HG03280 (cell line): Measurements from ENCODE around the gene ZNF784.

Source experiments
- ATAC-seq: cut with Tn5 transposase; IDR thresholded peaks from one replicate; pipeline ENCODE4 v1.9.1; 2021; ENCODE audit warnings: mild to moderate bottlenecking, moderate library complexity; ENCODE audit not compliant: unreplicated experiment

ZNF784 gene

GRCh38 chr19:55624109-55625003 lies at the start of gene ZNF784:
ZNF784 (minus strand) TSS chr19:55624566; CDS start chr19:55624561, 5 bp downstream.
- peak; percentile 64 for ATAC-seq

DNA sequence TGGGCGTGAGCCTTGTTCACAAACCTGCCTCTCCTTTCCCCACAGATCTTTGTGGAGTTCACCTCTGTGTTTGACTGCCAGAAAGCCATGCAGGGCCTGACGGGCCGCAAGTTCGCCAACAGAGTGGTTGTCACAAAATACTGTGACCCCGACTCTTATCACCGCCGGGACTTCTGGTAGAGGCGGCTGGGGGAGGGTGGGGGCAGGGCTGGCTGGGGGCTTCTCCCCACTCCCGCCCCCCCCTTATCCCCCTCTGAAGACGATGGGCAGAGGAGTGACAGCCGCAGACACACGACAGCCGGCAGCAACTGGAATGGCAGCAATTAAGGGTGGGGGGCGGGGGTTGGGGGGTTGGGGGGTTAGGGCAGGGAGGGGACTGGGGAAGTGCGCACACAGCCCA lies 49.5 kb upstream of the ZNF784 start:
- no peak for ATAC-seq

- no peak for ATAC-seq
These were observed 49.1 kb upstream of the ZNF784 start for GRCh38 chr19:55673465-55673864.

GRCh38 chr19:55672418-55672817 lies 48.1 kb upstream of the ZNF784 start:
- no peak for ATAC-seq

- no peak for ATAC-seq
These were observed 46.6 kb upstream of the ZNF784 start for GRCh38 chr19:55671054-55671378.

DNA sequence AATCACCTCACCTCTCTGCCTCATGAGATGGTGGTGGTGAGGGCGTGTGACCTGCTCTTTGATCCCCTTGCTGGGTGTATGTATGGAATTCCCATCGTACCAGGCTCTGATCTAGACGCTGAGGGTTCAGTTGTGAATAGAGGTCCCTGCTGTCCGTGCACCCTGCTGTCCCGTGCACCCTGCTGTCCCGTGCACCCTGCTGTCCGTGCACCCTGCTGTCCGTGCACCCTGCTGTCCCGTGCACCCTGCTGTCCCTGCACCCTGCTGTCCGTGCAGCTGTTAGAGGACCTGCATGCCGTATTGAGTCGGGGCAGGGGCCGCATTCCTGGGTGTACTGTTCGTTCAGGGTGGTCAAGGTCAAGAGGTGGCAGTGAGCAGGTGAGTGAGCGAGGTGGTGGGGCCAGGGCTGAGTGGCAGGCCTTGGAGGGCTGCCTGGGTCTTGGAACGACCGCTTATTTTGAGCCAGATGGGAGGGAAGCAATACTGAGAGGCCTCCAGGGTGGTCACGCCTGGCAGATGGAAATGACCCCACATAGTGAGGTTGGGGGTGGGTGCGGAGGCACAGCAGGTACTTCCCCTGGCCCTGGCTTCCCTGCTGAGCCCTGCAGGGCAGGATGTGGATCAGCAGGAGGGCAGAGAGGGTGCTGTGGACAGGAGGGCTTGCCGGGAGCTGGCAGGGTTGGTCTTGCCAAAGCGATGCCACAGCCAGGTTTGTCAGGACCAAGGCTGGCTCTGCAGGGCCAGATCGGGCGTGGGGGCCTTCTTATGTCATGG lies 46.1 kb upstream of the ZNF784 start:
- ATAC-seq: no peak

- ATAC-seq: no peak
These were observed 45.3 kb upstream of the ZNF784 start for GRCh38 chr19:55669418-55670279.

- ATAC-seq: no peak
These were observed 44.4 kb upstream of the ZNF784 start for GRCh38 chr19:55668603-55669348.

- no peak for ATAC-seq
These were observed 43.6 kb upstream of the ZNF784 start for GRCh38 chr19:55667958-55668357.

DNA sequence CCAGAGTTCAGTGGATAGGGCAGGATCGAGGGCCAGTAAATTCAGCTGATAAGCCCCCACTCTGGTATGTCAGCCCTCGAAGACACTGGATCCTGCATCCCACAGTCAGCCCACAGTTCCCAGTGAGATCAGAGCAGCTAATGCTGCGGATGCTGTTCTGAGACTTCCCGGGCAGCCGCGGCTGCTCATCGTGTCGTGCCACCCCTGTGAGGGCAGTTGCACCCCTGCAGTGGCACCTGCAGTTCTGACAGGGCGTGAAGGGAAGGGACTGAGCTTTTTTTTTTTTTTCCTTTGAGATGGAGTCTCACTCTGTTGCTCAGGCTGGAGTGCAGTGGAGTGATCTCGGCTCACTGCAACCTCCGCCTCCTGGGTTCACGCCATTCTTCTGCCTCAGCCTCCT lies 43.1 kb upstream of the ZNF784 start:
- ATAC-seq: no peak

DNA sequence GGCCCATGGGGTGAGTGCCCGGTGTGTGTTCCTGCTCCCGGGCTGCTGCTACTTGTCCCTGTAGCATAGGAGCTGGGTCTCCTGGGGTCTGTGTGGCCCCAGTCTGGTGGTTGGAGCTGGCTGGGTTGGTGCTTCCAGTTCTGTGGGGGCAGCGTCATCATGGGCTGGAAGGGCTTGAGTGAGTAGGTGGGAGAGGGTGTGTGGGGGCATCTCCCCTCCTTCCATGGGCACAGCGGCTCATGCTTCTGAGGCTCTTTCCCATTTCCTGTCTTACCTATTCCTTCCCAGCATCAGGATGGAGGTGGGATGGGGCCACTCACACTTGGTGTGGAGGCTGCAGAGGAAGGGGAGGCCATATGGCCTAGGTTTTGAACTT lies 42.6 kb upstream of the ZNF784 start:
- ATAC-seq: no peak

- ATAC-seq: no peak
These were observed 42.1 kb upstream of the ZNF784 start for GRCh38 chr19:55666343-55667005.

GRCh38 chr19:55663846-55664536 lies 39.6 kb upstream of the ZNF784 start:
- ATAC-seq: no peak

DNA sequence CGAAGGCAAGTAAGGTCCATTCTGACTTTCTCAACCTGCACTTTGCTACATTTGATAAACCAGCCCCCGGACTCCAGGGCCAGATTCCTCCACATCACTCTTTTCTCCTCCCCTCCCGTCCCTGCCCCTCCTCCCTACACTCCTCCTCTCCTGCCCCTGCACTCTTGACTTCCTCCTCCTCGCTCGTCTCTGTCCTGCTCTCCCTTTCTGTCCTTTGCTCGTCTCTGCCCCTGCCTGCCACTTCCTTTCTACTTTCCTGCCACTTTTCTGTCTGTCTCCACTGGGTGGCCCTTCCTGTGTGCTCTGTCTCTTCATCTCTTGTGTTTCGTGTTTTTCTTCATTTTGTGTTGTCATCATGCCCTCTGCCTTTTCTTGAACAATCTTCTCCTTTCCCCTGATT lies 37.5 kb upstream of the ZNF784 start:
- no peak for ATAC-seq

- ATAC-seq: no peak
These were observed 36.6 kb upstream of the ZNF784 start for GRCh38 chr19:55660991-55661390.

DNA sequence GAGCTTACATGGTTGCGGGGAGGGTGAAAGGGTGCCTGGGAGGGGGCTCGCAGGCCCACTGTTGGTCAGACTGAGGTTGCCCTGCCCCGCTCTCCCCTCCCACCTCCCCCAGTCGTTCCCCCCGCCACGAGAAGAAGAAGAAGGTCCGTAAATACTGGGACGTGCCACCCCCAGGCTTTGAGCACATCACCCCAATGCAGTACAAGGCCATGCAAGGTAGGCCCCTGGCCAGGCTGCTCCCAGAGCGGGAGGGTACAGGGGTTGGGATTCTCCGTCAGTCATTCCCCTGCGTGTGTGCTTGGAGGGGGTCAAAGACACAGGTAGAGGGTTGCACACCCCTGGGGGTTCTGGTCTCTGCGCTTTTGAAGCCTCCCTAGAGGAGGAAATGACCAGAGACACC lies 36.0 kb upstream of the ZNF784 start:
- ATAC-seq: no peak

DNA sequence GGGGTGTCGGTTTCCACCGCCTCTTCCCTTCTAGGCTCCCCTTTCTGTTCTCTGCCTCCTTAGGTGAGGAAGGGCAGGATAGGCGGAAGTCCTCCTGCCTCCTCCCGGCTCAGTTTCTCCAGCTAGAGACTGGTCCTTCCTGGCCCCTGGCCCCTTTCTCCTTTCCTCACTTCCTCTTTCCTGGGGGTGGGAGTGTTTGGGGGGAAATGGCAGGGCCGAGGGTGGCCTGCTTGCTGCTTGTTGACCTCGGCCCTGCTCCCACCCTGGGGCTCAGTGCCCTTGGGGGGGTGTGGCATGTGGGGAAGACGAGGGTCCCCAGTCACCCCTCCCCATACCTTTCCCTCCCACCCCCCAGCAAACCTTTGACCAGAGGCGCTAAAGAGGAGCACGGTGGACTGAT lies 35.5 kb upstream of the ZNF784 start:
- ATAC-seq: no peak

DNA sequence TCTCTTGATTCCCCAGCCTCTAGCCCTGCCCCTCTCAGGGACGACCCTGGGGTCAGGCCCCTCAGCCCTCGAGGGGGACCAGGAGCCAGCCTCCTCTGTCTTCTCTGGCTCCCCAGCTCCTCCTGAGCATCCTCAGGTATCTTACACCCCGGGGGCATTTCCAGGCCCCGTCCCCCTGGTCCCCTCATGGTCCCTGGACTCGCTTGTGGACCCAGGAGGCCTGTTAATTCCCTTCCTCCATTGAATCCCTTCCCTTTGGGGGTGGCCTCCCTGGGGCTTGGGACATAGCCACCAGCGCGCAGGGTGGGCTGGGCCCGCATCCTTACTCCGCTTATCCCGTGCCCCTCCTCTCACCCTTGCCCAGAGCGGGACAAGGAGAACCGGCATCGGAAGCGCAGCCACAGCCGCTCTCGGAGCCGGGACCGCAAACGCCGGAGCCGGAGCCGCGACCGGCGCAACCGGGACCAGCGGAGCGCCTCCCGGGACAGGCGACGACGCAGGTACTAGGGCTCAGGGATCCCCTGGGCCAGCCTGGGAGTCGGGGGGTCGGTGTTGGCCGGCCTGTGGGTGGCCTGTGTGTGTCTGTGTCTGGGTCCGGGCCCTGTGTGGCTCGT lies 34.6 kb upstream of the ZNF784 start:
- no peak for ATAC-seq
